ENCODE measurements around the gene AKAP8L.
"Not testable (repeated sequence)": the region's sequence is repeated elsewhere in the genome, so short reads cannot be mapped to it uniquely, and the experiment has no call there.

DNA sequence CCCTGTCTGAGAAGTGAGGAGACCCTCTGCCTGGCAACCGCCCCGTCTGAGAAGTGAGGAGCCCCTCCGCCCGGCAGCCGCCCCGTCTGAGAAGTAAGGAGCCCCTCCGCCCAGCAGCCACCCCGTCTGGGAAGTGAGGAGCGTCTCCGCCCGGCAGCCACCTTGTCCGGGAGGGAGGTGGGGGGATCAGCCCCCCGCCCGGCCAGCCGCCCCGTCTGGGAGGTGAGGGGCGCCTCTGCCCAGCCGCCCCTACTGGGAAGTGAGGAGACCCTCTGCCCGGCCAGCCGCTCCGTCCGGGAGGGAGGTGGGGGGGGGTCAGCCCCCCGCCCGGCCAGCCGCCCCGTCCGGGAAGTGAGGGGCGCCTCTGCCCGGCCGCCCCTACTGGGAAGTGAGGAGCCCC is 55.7 kb downstream of the AKAP8L start:
- TF ChIP-seq POLR2A (IDR thresholded peaks at IDR 0.05) = not testable (repeated sequence)
- TF ChIP-seq, protein P1, sequence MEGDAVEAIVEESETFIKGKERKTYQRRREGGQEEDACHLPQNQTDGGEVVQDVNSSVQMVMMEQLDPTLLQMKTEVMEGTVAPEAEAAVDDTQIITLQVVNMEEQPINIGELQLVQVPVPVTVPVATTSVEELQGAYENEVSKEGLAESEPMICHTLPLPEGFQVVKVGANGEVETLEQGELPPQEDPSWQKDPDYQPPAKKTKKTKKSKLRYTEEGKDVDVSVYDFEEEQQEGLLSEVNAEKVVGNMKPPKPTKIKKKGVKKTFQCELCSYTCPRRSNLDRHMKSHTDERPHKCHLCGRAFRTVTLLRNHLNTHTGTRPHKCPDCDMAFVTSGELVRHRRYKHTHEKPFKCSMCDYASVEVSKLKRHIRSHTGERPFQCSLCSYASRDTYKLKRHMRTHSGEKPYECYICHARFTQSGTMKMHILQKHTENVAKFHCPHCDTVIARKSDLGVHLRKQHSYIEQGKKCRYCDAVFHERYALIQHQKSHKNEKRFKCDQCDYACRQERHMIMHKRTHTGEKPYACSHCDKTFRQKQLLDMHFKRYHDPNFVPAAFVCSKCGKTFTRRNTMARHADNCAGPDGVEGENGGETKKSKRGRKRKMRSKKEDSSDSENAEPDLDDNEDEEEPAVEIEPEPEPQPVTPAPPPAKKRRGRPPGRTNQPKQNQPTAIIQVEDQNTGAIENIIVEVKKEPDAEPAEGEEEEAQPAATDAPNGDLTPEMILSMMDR (IDR thresholded peaks at IDR 0.05) = not testable (repeated sequence)
